HG03432 (cell line): ENCODE data around the gene SCAI.
A peak's percentile ranks its signal among the peaks of the same experiment; 100 is the strongest.
"Not testable (repeated sequence)": the region's sequence is repeated elsewhere in the genome, so short reads cannot be mapped to it uniquely, and the experiment has no call there.

Experiments
- ATAC-seq: cut with Tn5 transposase; IDR thresholded peaks from one replicate; pipeline ENCODE4 v1.9.1; 2021; ENCODE audit warnings: mild to moderate bottlenecking, moderate library complexity; ENCODE audit not compliant: unreplicated experiment

Gene SCAI

GRCh38 chr9:124949387-124949786 lies 193.9 kb downstream of the SCAI start:
- no peak for ATAC-seq

GRCh38 chr9:124947727-124948391 lies 195.5 kb downstream of the SCAI start:
- no peak for ATAC-seq

GRCh38 chr9:124946167-124946566 lies 197.2 kb downstream of the SCAI start:
- ATAC-seq = no peak

- ATAC-seq = peak; percentile 31
Observed at GRCh38 chr9:124941679-124942561, 201.4 kb downstream of the SCAI start.

GRCh38 chr9:124940894-124941678 lies 202.2 kb downstream of the SCAI start, which contains the start of gene GOLGA1:
GOLGA1 (minus strand) TSS chr9:124941083; CDS start chr9:124938711, 2,372 bp downstream.
- ATAC-seq = peak; percentile 82

GRCh38 chr9:124940521-124940893 lies 202.8 kb downstream of the SCAI start:
- ATAC-seq = peak; percentile 44

- no peak for ATAC-seq
Observed at GRCh38 chr9:124939944-124940343, 203.4 kb downstream of the SCAI start.

- ATAC-seq = peak; percentile 59
Observed at GRCh38 chr9:124934290-124934689, 209.0 kb downstream of the SCAI start.

- no peak for ATAC-seq
Observed at GRCh38 chr9:124932333-124932732, 211.0 kb downstream of the SCAI start.

GRCh38 chr9:124929464-124929863 lies 213.9 kb downstream of the SCAI start:
- ATAC-seq = no peak

GRCh38 chr9:124928116-124928515 lies 215.2 kb downstream of the SCAI start:
- no peak for ATAC-seq

- ATAC-seq = not testable (repeated sequence)
Observed at GRCh38 chr9:124920394-124920793, 222.9 kb downstream of the SCAI start.

GRCh38 chr9:124914753-124915405 lies 228.4 kb downstream of the SCAI start:
- no peak for ATAC-seq

- no peak for ATAC-seq
Observed at GRCh38 chr9:124913378-124913777, 229.9 kb downstream of the SCAI start.

GRCh38 chr9:124911766-124912165 lies 231.6 kb downstream of the SCAI start:
- ATAC-seq = no peak

- ATAC-seq = no peak
Observed at GRCh38 chr9:124908098-124908497, 235.2 kb downstream of the SCAI start.

GRCh38 chr9:124906966-124907365 lies 236.4 kb downstream of the SCAI start:
- ATAC-seq = no peak

GRCh38 chr9:124899845-124900244 lies 243.5 kb downstream of the SCAI start:
- ATAC-seq = no peak

GRCh38 chr9:124897570-124898460 lies 245.5 kb downstream of the SCAI start:
- ATAC-seq = no peak

- ATAC-seq = no peak
Observed at GRCh38 chr9:124894741-124895170, 248.6 kb downstream of the SCAI start.
